Heart left ventricle (tissue), 13 donors: Measurements from ENCODE around the gene ARHGAP24.

Experiments used
- CTCF ChIP-seq, 12 donors: fragments of 200-600 bp; sonication (generic) in 4 of 12; IDR thresholded peaks; one replicate each; pipeline versions ENCODE4 v1.5.0 to v1.8.0; 2018 to 2022; ENCODE audit warnings: antibody characterized with exemption in 12 of 12, mild to moderate bottlenecking in 5 of 12
- POLR2A ChIP-seq, 2 donors: fragments of 450-650 bp; IDR thresholded peaks; one replicate each; pipeline ENCODE4 v1.6.1; 2017; ENCODE audit warnings: antibody characterized with exemption in 2 of 2, mild to moderate bottlenecking in 2 of 2, moderate library complexity in 2 of 2
- donor health status: ischemic (EF 13 %, LVEDD 7.1; RV severe dilation, severe dysfunction).
- donor health status: DM: no; HTN: yes; CAD: no.
- donor health status: DM: no; HTN: no; CAD: no.
- donor health status: ischemic (EF 25% LVEDD 6.9; RV normal size, moderate dysfunction).
- donor health status: ischemic (EF 25% LVEDD 5.7; RV mildly dilated, moderate dysfunction).
- donor health status: ischemic (EF 35%, LVEDD 5.7; RV mildly dilated, moderate dysfunction).
- donor health status: nonischemic (EF 11% LVEDD 7.7; RV severe dilation, severe dysfunction).
- donor health status: DM: yes; HTN: yes; CAD: no.
- donor health status: PGD.
- donor health status: ischemic (EF 29% LVEDD 5.4; RV normal size, mild dysfunction).
- donor health status: nonischemic (EF 23%, LVEDD 6.1; RV moderate dilation, normal function).

- TF ChIP-seq CTCF (IDR thresholded peaks at IDR 0.05) (no peak), POLR2A (IDR thresholded peaks at IDR 0.05) (no peak)
These were observed 158.0 kb downstream of the ARHGAP24 start for GRCh38 chr4:85632981-85633380.
